NCI-H1105 (cell line): ENCODE measurements around the gene LZTS2.

Experiments used
- DNase-seq: peaks from one replicate; lab custom pipeline; 2025; lab: John Stamatoyannopoulos, UW

Gene LZTS2

GRCh38 chr10:100978121-100978900, 21.3 kb upstream of the LZTS2 start:
- DNase-seq, result no peak

- no peak for DNase-seq
Observed at GRCh38 chr10:100978901-100979195, 20.8 kb upstream of the LZTS2 start.

- no peak for DNase-seq
Observed at GRCh38 chr10:100979791-100980272, 19.8 kb upstream of the LZTS2 start.

GRCh38 chr10:100980311-100980710, 19.3 kb upstream of the LZTS2 start:
- no peak for DNase-seq

GRCh38 chr10:100980711-100981110, 18.9 kb upstream of the LZTS2 start:
- DNase-seq, result no peak

- no peak for DNase-seq
Observed at GRCh38 chr10:100981178-100981772, 18.3 kb upstream of the LZTS2 start.

- DNase-seq, result no peak
Observed at GRCh38 chr10:100982916-100983830, 16.4 kb upstream of the LZTS2 start.

GRCh38 chr10:100983868-100984671, 15.5 kb upstream of the LZTS2 start:
- no peak for DNase-seq

- DNase-seq, result no peak
Observed at GRCh38 chr10:100984672-100985177, 14.9 kb upstream of the LZTS2 start.

- DNase-seq, result no peak
Observed at GRCh38 chr10:100985336-100985735, 14.3 kb upstream of the LZTS2 start.

GRCh38 chr10:100986623-100986951, 13.0 kb upstream of the LZTS2 start:
- no peak for DNase-seq

- DNase-seq, result peak; percentile 46
Observed at GRCh38 chr10:100986952-100987684, 12.5 kb upstream of the LZTS2 start, which contains the start of the genes MRPL43 and TWNK. MRPL43 (minus strand) TSS chr10:100987497; CDS start chr10:100987443, 54 bp downstream. TWNK (plus strand) TSS chr10:100987543; CDS start chr10:100988211, 668 bp downstream.

- no peak for DNase-seq
Observed at GRCh38 chr10:100987685-100988049, 11.9 kb upstream of the LZTS2 start.

- no peak for DNase-seq
Observed at GRCh38 chr10:100988166-100988565, 11.4 kb upstream of the LZTS2 start.

GRCh38 chr10:100989088-100989487, 10.5 kb upstream of the LZTS2 start:
- no peak for DNase-seq

GRCh38 chr10:100993986-100994708, 5.5 kb upstream of the LZTS2 start:
- DNase-seq, result no peak

GRCh38 chr10:100995181-100995580, 4.4 kb upstream of the LZTS2 start:
- DNase-seq, result no peak

GRCh38 chr10:100996678-100997359, 2.8 kb upstream of the LZTS2 start:
- DNase-seq, result no peak

- DNase-seq, result no peak
Observed at GRCh38 chr10:100997360-100998182, 2.0 kb upstream of the LZTS2 start.
